ENCODE measurements around the gene TCAIM. TPM values are rescaled to one million over a fixed set of nuclear protein-coding genes. Genes with fewer than 3 reads are reported as not detected.

The TCAIM gene
- total and polyA plus RNA-seq, 10 of the 15 experiments (the other 5 are each of a cell fraction or from before 2014, with no cell fraction given): 14.5 to 22.9 (median 17.8) TPM

- Histone ChIP-seq H3K79me2 (ENCODE audit: control insufficient read depth, insufficient read depth, low read length) (no peaks in the 10 kb centered on the region), H3K9me3 (replicated peaks; ENCODE audit: control insufficient read depth, insufficient read depth, low read length) (no peaks in the 10 kb centered on the region), H3K27ac (ENCODE audit: control insufficient read depth, insufficient read depth) (no peak overlapping the region), H3K36me3 (ENCODE audit: control insufficient read depth in 2 of 2, insufficient read depth in 2 of 2, low read length in 1 of 2) (no peaks in the 10 kb centered on the region), H4K20me1 (ENCODE audit: control insufficient read depth, insufficient read depth) (no peaks in the 10 kb centered on the region), H2AFZ (ENCODE audit: control insufficient read depth, low read depth, low read length) (no peak overlapping the region), H3K4me2 (ENCODE audit: control insufficient read depth, insufficient read depth) (no peak overlapping the region), H3K4me3 (no peak overlapping the region), H3K27me3 (replicated peaks in 1 of 2; ENCODE audit: control insufficient read depth in 2 of 2, insufficient read depth in 2 of 2, low read length in 1 of 2) (no peaks in the 10 kb centered on the region; a peak in 1 of 4 replicates), H3K4me1 (ENCODE audit: control insufficient read depth, insufficient read depth, low read length) (no peaks in the 10 kb centered on the region), H3K9ac (ENCODE audit: control insufficient read depth, insufficient read depth, low read length) (no peak overlapping the region)
- DNase-seq (ENCODE audit: low read depth, low spot score) (no peak), ATAC-seq (no peak), FAIRE-seq (no peak)
- BruUV-seq (replicated peaks): no TSS peak
- in situ Hi-C loops (cut with MboI) (no loop called here), intact Hi-C loops (cut with micrococcal nuclease; ENCODE audit: unreplicated experiment) (no loop called here)
- ChIA-PET RAD21 (ENCODE audit: unreplicated experiment) (no interaction called here), CTCF (no interaction called here), POLR2A (no interaction called here), SMC1A (ENCODE audit: uncharacterized antibody, unreplicated experiment) (no interaction called here)
- no peak for TF ChIP-seq PAX5 (IDR thresholded peaks at IDR 0.05; ENCODE audit: borderline replicate concordance, low read depth, low read length)
- no peak for TF ChIP-seq TCF7 (IDR thresholded peaks at IDR 0.05; ENCODE audit: borderline replicate concordance)
- no peak for TF ChIP-seq NR2F1 (conservative IDR thresholded peaks at IDR 0.05)
- TF ChIP-seq ATF3 (IDR thresholded peaks at IDR 0.05; ENCODE audit: borderline replicate concordance, extremely low read depth, low read depth, low read length): no peak
- no peak for TF ChIP-seq CREB1 (IDR thresholded peaks at IDR 0.05; ENCODE audit: low read depth)
- TF ChIP-seq SUZ12 (IDR thresholded peaks at IDR 0.05; ENCODE audit: unreplicated experiment): no peak
- TF ChIP-seq MLLT1 (IDR thresholded peaks at IDR 0.05): no peak
- TF ChIP-seq HDGF (IDR thresholded peaks at IDR 0.05): no peak
- TF ChIP-seq IRF3 (IDR thresholded peaks at IDR 0.05): no peak
- no peak for TF ChIP-seq MAX (IDR thresholded peaks at IDR 0.05; ENCODE audit: low read depth, low read length)
- TF ChIP-seq ZNF622 (IDR thresholded peaks at IDR 0.05): no peak
- no peak for TF ChIP-seq SIX5 (IDR thresholded peaks at IDR 0.05; ENCODE audit: low read depth, low read length, severe bottlenecking)
- no peak for TF ChIP-seq ZNF687 (IDR thresholded peaks at IDR 0.05)
These were observed 41.3 kb upstream of the TCAIM start for GRCh38 chr3:44297255-44297654.

Measured in GM12878 (cell line).